HepG2 (cell line): Measurements from ENCODE around the gene EXOC6B. TPM values are rescaled to one million over a fixed set of nuclear protein-coding genes. Genes with fewer than 3 reads are reported as not detected.

Source experiments
- ARNT2 ChIP-seq: sonication (generic); formaldehyde crosslinking; IDR thresholded peaks from 2 replicates; pipeline ENCODE4 v1.8.0; 2022; ENCODE audit warnings: mild to moderate bottlenecking, low read depth, missing genetic modification reagents, moderate library complexity
- CBFB ChIP-seq: sonication (generic); formaldehyde crosslinking; IDR thresholded peaks from 2 replicates; pipeline ENCODE4 v1.4.0; 2020; ENCODE audit warnings: missing genetic modification reagents
- HMG20A ChIP-seq: IDR thresholded peaks from 2 replicates; pipeline ENCODE4 v1.6.1; 2016; ENCODE audit warnings: borderline replicate concordance
- MAFK ChIP-seq, 2 experiments: IDR thresholded peaks in 1 of 2; conservative IDR thresholded peaks in 1 of 2; 2 replicates each; pipeline ENCODE4 v1.6.1; 2011; ENCODE audit warnings: improper control_type of control experiment in 2 of 2, low read length in 2 of 2
- PCBP2 ChIP-seq: fragments of 200-400 bp; formaldehyde crosslinking; optimal IDR thresholded peaks from 2 replicates; pipeline ENCODE3; 2018; ENCODE audit warnings: low read length, low read depth; ENCODE audit not compliant: poor library complexity, severe bottlenecking
- POLR2A ChIP-seq, 2 experiments: IDR thresholded peaks; 2 replicates each; pipeline ENCODE4 v1.6.1; 2011; ENCODE audit warnings: low read depth in 2 of 2, low read length in 2 of 2, mild to moderate bottlenecking in 1 of 2, moderate library complexity in 1 of 2; ENCODE audit not compliant: insufficient read depth in 1 of 2
- RARG ChIP-seq: sonication (generic); formaldehyde crosslinking; IDR thresholded peaks from 2 replicates; pipeline ENCODE4 v1.4.0; 2020; ENCODE audit warnings: low read depth, mild to moderate bottlenecking, missing genetic modification reagents
- SIX1 ChIP-seq: sonication (generic); formaldehyde crosslinking; IDR thresholded peaks from 2 replicates; pipeline ENCODE4 v1.4.0; 2020; ENCODE audit warnings: missing genetic modification reagents, borderline replicate concordance
- SRSF1 ChIP-seq: fragments of 200-400 bp; formaldehyde crosslinking; optimal IDR thresholded peaks from 2 replicates; pipeline ENCODE3; 2017; ENCODE audit warnings: mild to moderate bottlenecking, low read depth, low read length, moderate library complexity
- SRSF4 ChIP-seq: fragments of 200-400 bp; formaldehyde crosslinking; IDR thresholded peaks from one replicate; pipeline ENCODE4 v1.6.1; 2018; ENCODE audit warnings: mild to moderate bottlenecking, low read depth, low read length, moderate library complexity; ENCODE audit not compliant: poor library complexity, severe bottlenecking
- TCF12 ChIP-seq, 2 experiments: fragments of 450-650 bp in 1 of 2; sonication (generic) in 1 of 2; formaldehyde crosslinking in 1 of 2; IDR thresholded peaks; 2 replicates each; pipeline versions ENCODE4 v1.6.1 to v1.8.0; 2017 to 2022; ENCODE audit warnings: antibody characterized with exemption in 1 of 2, mild to moderate bottlenecking in 1 of 2, missing genetic modification reagents in 1 of 2, moderate library complexity in 1 of 2
- ZNF251 ChIP-seq: sonication (generic); formaldehyde crosslinking; IDR thresholded peaks from 2 replicates; pipeline ENCODE4 v1.9.0; 2021; ENCODE audit warnings: mild to moderate bottlenecking, missing genetic modification reagents
- ZNF430 ChIP-seq: sonication (generic); formaldehyde crosslinking; IDR thresholded peaks from 2 replicates; pipeline ENCODE4 v1.9.0; 2021; ENCODE audit warnings: mild to moderate bottlenecking, missing genetic modification reagents
- ZNF564 ChIP-seq: sonication (generic); formaldehyde crosslinking; IDR thresholded peaks from 2 replicates; pipeline ENCODE4 v1.8.1; 2023; ENCODE audit warnings: mild to moderate bottlenecking, missing genetic modification reagents
- ZNF619 ChIP-seq: sonication (generic); formaldehyde crosslinking; IDR thresholded peaks from 2 replicates; pipeline ENCODE4 v1.4.0; 2020; ENCODE audit warnings: mild to moderate bottlenecking, missing genetic modification reagents
- polyA plus RNA-seq, 8 experiments: library from polyadenylated mRNA; depleted of rRNA in 3 of 8; stranded (reverse) in 7 of 8; unstranded in 1 of 8; fragments of >200 nt; fragmentation: Illumina TruSeq in 4 of 8; extraction: Trizol in 4 of 8; gene quantifications; 2 replicates each; pipeline versions ENCODE4 v1.2.1 to v1.2.3, GENCODE V29; 2011 to 2016; ENCODE audit warnings: low read depth in 4 of 8, missing spikeins in 1 of 8, mixed read lengths in 1 of 8; ENCODE audit not compliant: insufficient read depth in 1 of 8
- total RNA-seq, 5 experiments: library from RNA; depleted of rRNA; stranded (reverse); fragments of >200 nt; fragmentation: Illumina TruSeq; extraction: Trizol; gene quantifications; 2 replicates each; pipeline ENCODE4 v1.2.3, GENCODE V29; 2016; ENCODE audit warnings: low read depth in 1 of 5
- TF ChIP-seq, protein P1 (sequence below): sonication (generic); formaldehyde crosslinking; IDR thresholded peaks from 2 replicates; pipeline ENCODE4 v1.4.0; 2020; ENCODE audit warnings: missing genetic modification reagents
- TF ChIP-seq, protein P2 (sequence below): sonication (generic); formaldehyde crosslinking; IDR thresholded peaks from 2 replicates; pipeline ENCODE4 v1.8.0; 2022; ENCODE audit warnings: mild to moderate bottlenecking, missing genetic modification reagents, moderate library complexity
- TF ChIP-seq, protein P3 (sequence below): IDR thresholded peaks from 2 replicates; pipeline ENCODE4 v1.6.1; 2016; ENCODE audit warnings: low read depth, control low read depth
- TF ChIP-seq, protein P4 (sequence below): sonication (generic); formaldehyde crosslinking; IDR thresholded peaks from 2 replicates; pipeline ENCODE4 v1.8.0; 2022; ENCODE audit warnings: low read depth, missing genetic modification reagents
- TF ChIP-seq, protein P5 (sequence below): sonication (generic); formaldehyde crosslinking; IDR thresholded peaks from 2 replicates; pipeline ENCODE4 v1.8.1; 2023; ENCODE audit warnings: mild to moderate bottlenecking, inconsistent platforms, moderate library complexity, missing genetic modification reagents, borderline replicate concordance
- TF ChIP-seq, protein P6 (sequence below): sonication (generic); formaldehyde crosslinking; IDR thresholded peaks from 2 replicates; pipeline ENCODE4 v1.4.0; 2020; ENCODE audit warnings: missing genetic modification reagents

EXOC6B gene
- total and polyA plus RNA-seq, 2 of the 13 experiments (the other 11 are each of a cell fraction or from before 2014, with no cell fraction given): 9.1 to 15.9 TPM

DNA sequence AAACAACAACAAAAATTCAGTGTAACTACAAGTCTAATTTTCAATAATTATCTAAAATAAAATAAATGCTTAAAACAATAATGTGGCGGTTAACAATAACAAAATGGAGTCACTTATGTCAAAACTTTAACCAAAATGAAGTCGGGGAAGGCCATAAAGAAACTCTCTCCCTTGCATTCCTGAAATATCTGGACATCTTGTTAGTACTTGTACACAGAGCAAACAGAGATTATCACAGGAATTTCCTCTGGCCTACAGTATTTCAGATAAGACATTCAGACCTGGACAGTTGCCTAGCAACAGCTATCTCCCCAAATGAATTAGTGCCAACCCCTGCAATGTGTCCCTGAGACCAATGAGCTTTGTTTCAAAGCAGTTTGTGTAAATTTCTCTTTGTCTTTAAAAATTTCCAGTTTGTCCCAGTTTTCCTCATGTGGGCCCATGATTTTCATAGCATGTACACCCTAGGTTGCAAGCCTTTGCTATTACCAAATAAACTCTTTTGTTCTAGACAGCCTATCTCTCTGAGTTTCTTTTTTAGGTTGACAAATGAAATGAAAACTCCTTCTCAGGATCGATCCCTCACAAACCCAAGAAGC lies 68.6 kb downstream of the EXOC6B start (continued):
- TF ChIP-seq, protein P1, sequence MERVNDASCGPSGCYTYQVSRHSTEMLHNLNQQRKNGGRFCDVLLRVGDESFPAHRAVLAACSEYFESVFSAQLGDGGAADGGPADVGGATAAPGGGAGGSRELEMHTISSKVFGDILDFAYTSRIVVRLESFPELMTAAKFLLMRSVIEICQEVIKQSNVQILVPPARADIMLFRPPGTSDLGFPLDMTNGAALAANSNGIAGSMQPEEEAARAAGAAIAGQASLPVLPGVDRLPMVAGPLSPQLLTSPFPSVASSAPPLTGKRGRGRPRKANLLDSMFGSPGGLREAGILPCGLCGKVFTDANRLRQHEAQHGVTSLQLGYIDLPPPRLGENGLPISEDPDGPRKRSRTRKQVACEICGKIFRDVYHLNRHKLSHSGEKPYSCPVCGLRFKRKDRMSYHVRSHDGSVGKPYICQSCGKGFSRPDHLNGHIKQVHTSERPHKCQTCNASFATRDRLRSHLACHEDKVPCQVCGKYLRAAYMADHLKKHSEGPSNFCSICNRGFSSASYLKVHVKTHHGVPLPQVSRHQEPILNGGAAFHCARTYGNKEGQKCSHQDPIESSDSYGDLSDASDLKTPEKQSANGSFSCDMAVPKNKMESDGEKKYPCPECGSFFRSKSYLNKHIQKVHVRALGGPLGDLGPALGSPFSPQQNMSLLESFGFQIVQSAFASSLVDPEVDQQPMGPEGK: 0 out of 2 replicates have a peak, but pooled peaks have one; percentile 13
- TF ChIP-seq, protein P2, sequence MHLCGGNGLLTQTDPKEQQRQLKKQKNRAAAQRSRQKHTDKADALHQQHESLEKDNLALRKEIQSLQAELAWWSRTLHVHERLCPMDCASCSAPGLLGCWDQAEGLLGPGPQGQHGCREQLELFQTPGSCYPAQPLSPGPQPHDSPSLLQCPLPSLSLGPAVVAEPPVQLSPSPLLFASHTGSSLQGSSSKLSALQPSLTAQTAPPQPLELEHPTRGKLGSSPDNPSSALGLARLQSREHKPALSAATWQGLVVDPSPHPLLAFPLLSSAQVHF: no peak
- TF ChIP-seq HMG20A (CRISPR knock-in tag): peak; percentile 65
- TF ChIP-seq PCBP2: no peak
- TF ChIP-seq TCF12 (IDR thresholded peaks at IDR 0.05): no peak
- no peak; the same call in 1 of the 2 replicates for TF ChIP-seq TCF12 (CRISPR knock-in tag; IDR thresholded peaks at IDR 0.05)
- TF ChIP-seq SRSF1: no peak
- TF ChIP-seq, protein P3, sequence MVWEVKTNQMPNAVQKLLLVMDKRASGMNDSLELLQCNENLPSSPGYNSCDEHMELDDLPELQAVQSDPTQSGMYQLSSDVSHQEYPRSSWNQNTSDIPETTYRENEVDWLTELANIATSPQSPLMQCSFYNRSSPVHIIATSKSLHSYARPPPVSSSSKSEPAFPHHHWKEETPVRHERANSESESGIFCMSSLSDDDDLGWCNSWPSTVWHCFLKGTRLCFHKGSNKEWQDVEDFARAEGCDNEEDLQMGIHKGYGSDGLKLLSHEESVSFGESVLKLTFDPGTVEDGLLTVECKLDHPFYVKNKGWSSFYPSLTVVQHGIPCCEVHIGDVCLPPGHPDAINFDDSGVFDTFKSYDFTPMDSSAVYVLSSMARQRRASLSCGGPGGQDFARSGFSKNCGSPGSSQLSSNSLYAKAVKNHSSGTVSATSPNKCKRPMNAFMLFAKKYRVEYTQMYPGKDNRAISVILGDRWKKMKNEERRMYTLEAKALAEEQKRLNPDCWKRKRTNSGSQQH: no peak
- no peak for TF ChIP-seq MAFK (conservative IDR thresholded peaks at IDR 0.05 in 1 of 2, IDR thresholded peaks at IDR 0.05 in 1 of 2; ENCODE audit: low read length in 2 of 2)
- no peak for TF ChIP-seq ZNF564 (CRISPR knock-in tag)
- no peak for TF ChIP-seq RARG (CRISPR knock-in tag)
- no peak for TF ChIP-seq ZNF251 (CRISPR knock-in tag)
- TF ChIP-seq, protein P4, sequence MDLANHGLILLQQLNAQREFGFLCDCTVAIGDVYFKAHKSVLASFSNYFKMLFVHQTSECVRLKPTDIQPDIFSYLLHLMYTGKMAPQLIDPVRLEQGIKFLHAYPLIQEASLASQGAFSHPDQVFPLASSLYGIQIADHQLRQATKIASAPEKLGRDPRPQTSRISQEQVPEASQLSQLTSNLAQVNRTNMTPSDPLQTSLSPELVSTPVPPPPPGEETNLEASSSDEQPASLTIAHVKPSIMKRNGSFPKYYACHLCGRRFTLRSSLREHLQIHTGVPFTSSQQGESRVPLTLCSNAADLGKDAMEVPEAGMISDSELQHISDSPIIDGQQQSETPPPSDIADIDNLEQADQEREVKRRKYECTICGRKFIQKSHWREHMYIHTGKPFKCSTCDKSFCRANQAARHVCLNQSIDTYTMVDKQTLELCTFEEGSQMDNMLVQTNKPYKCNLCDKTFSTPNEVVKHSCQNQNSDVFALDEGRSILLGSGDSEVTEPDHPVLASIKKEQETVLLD (CRISPR knock-in tag): no peak
- TF ChIP-seq, protein P5, sequence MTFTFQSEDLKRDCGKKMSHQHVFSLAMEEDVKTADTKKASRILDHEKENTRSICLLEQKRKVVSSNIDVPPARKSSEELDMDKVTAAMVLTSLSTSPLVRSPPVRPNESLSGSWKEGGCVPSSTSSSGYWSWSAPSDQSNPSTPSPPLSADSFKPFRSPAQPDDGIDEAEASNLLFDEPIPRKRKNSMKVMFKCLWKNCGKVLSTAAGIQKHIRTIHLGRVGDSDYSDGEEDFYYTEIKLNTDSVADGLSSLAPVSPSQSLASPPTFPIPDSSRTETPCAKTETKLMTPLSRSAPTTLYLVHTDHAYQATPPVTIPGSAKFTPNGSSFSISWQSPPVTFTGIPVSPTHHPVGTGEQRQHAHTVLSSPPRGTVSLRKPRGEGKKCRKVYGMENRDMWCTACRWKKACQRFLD (CRISPR knock-in tag): no peak
- TF ChIP-seq SIX1 (CRISPR knock-in tag): 0 out of 2 replicates have a peak, but pooled peaks have one; percentile 46
- peak; percentile 48; the same call in 1 of the 2 replicates for TF ChIP-seq ARNT2 (CRISPR knock-in tag)
- TF ChIP-seq CBFB (CRISPR knock-in tag): no peak
- TF ChIP-seq ZNF619 (CRISPR knock-in tag): no peak
- TF ChIP-seq, protein P6, sequence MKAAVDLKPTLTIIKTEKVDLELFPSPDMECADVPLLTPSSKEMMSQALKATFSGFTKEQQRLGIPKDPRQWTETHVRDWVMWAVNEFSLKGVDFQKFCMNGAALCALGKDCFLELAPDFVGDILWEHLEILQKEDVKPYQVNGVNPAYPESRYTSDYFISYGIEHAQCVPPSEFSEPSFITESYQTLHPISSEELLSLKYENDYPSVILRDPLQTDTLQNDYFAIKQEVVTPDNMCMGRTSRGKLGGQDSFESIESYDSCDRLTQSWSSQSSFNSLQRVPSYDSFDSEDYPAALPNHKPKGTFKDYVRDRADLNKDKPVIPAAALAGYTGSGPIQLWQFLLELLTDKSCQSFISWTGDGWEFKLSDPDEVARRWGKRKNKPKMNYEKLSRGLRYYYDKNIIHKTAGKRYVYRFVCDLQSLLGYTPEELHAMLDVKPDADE (CRISPR knock-in tag): no peak
- TF ChIP-seq SRSF4: no peak
- no peak for TF ChIP-seq ZNF430
- no peak for TF ChIP-seq POLR2A (IDR thresholded peaks at IDR 0.05; ENCODE audit: insufficient read depth in 1 of 2, low read depth in 2 of 2, low read length in 2 of 2)
